SK-N-SH treated with all-trans-retinoic acid at 6 μM for 48 hours (cell line): ENCODE results near the gene LGALS13.

Experiments used
- TOX ChIP-seq: fragments of 250-450 bp; sonication (Bioruptor Pico); IDR thresholded peaks from 2 replicates; pipeline ENCODE4 v1.8.0; 2021; ENCODE audit warnings: mild to moderate bottlenecking, moderate library complexity, borderline replicate concordance
- ZC3H10 ChIP-seq: fragments of 250-450 bp; sonication (Bioruptor Pico); IDR thresholded peaks from 2 replicates; pipeline ENCODE4 v1.5.1; 2021; ENCODE audit warnings: mild to moderate bottlenecking, moderate library complexity
- ZFP30 ChIP-seq: fragments of 450-650 bp; formaldehyde crosslinking; IDR thresholded peaks from 2 replicates; pipeline ENCODE4 v1.5.0; 2022; ENCODE audit warnings: mild to moderate bottlenecking, moderate library complexity
- ZNF565 ChIP-seq: fragments of 450-650 bp; formaldehyde crosslinking; conservative IDR thresholded peaks from 2 replicates; pipeline ENCODE4 v1.5.0; 2020; ENCODE audit warnings: low read depth, mild to moderate bottlenecking, moderate library complexity
- TF ChIP-seq, protein P1 (sequence below): fragments of 250-450 bp; sonication (Bioruptor Pico); IDR thresholded peaks from 2 replicates; pipeline ENCODE4 v1.5.0; 2020; ENCODE audit warnings: mild to moderate bottlenecking, moderate library complexity
- TF ChIP-seq, protein P2 (sequence below): fragments of 250-450 bp; sonication (Bioruptor Pico); IDR thresholded peaks from 2 replicates; pipeline ENCODE4 v1.5.1; 2020; ENCODE audit warnings: low read depth, mild to moderate bottlenecking, moderate library complexity
- TF ChIP-seq, protein P3 (sequence below): fragments of 250-450 bp; sonication (Bioruptor Pico); IDR thresholded peaks from 2 replicates; pipeline ENCODE4 v1.8.0; 2021; ENCODE audit warnings: low read depth, mild to moderate bottlenecking, moderate library complexity, borderline replicate concordance

DNA sequence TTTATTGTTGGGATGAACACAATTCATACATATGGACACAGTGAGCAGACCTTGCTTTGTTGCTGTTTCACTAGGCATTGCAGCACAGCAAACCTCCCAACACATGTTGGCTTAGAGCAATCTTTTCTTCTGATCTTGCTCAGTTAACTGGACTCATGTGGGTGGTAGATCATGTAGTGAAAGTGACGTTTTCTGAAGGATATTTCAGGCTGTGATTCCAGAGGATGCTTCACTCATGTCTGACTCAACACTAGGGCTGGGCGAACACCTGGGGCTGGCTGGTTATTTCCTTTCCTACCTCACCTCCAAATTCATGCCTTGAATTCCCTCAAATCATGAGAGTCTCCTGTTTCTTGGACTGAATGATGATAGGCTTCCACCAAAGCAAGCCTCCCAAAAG, 14.3 kb upstream of the LGALS13 start:
- TF ChIP-seq, protein P1, sequence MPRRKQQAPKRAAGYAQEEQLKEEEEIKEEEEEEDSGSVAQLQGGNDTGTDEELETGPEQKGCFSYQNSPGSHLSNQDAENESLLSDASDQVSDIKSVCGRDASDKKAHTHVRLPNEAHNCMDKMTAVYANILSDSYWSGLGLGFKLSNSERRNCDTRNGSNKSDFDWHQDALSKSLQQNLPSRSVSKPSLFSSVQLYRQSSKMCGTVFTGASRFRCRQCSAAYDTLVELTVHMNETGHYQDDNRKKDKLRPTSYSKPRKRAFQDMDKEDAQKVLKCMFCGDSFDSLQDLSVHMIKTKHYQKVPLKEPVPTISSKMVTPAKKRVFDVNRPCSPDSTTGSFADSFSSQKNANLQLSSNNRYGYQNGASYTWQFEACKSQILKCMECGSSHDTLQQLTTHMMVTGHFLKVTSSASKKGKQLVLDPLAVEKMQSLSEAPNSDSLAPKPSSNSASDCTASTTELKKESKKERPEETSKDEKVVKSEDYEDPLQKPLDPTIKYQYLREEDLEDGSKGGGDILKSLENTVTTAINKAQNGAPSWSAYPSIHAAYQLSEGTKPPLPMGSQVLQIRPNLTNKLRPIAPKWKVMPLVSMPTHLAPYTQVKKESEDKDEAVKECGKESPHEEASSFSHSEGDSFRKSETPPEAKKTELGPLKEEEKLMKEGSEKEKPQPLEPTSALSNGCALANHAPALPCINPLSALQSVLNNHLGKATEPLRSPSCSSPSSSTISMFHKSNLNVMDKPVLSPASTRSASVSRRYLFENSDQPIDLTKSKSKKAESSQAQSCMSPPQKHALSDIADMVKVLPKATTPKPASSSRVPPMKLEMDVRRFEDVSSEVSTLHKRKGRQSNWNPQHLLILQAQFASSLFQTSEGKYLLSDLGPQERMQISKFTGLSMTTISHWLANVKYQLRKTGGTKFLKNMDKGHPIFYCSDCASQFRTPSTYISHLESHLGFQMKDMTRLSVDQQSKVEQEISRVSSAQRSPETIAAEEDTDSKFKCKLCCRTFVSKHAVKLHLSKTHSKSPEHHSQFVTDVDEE (CRISPR knock-in tag) = no peak
- TF ChIP-seq TOX (CRISPR knock-in tag) (no peak), ZC3H10 (CRISPR knock-in tag) (no peak), ZNF565 (no peak), ZFP30 (no peak)
- TF ChIP-seq, protein P2, sequence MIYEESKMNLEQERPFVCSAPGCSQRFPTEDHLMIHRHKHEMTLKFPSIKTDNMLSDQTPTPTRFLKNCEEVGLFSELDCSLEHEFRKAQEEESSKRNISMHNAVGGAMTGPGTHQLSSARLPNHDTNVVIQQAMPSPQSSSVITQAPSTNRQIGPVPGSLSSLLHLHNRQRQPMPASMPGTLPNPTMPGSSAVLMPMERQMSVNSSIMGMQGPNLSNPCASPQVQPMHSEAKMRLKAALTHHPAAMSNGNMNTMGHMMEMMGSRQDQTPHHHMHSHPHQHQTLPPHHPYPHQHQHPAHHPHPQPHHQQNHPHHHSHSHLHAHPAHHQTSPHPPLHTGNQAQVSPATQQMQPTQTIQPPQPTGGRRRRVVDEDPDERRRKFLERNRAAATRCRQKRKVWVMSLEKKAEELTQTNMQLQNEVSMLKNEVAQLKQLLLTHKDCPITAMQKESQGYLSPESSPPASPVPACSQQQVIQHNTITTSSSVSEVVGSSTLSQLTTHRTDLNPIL (CRISPR knock-in tag) = no peak
- TF ChIP-seq, protein P3, sequence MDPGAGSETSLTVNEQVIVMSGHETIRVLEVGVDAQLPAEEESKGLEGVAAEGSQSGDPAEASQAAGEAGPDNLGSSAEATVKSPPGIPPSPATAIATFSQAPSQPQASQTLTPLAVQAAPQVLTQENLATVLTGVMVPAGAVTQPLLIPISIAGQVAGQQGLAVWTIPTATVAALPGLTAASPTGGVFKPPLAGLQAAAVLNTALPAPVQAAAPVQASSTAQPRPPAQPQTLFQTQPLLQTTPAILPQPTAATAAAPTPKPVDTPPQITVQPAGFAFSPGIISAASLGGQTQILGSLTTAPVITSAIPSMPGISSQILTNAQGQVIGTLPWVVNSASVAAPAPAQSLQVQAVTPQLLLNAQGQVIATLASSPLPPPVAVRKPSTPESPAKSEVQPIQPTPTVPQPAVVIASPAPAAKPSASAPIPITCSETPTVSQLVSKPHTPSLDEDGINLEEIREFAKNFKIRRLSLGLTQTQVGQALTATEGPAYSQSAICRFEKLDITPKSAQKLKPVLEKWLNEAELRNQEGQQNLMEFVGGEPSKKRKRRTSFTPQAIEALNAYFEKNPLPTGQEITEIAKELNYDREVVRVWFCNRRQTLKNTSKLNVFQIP (CRISPR knock-in tag) = no peak
